Panc1 (cell line): ENCODE measurements around the gene FANCC. TPM values are rescaled to one million over a fixed set of nuclear protein-coding genes. Genes with fewer than 3 reads are reported as not detected.

Source experiments
- ATAC-seq: fragments of 200-7000 bp; cut with Tn5 transposase; 2 replicates; pipeline ENCODE4 v1.9.1; 2020; ENCODE audit warnings: mild to moderate bottlenecking, moderate library complexity
- BruUV-seq: library from RNA; stranded (reverse); fragments of 400-500 nt; replicated peaks from 2 replicates; lab custom pipeline; 2021; lab: Mats Ljungman, UMichigan
- CTCF ChIA-PET: fragments of 300-600 bp; sonication (Branson Sonifier 250); formaldehyde crosslinking; loops from one replicate; lab custom pipeline; 2022; ENCODE audit warnings: antibody characterized with exemption; lab: Charles Lee
- POLR2A ChIA-PET: fragments of 300-600 bp; sonication (Branson Sonifier 250); formaldehyde crosslinking; loops from one replicate; lab custom pipeline; 2022; ENCODE audit warnings: antibody characterized with exemption; lab: Charles Lee
- DNase-seq: peaks from one replicate; pipeline ENCODE4 v3.0.0-alpha.2; 2010; ENCODE audit warnings: low read depth, low spot score
- H3K27ac ChIP-seq: 2 replicates; pipeline ENCODE4 v1.5.1; 2011; ENCODE audit warnings: mild to moderate bottlenecking, low read length, inconsistent platforms
- H3K27me3 ChIP-seq: fragments of 200-500 bp; sonication (Bioruptor generic); 2 replicates; pipeline ENCODE4 v1.6.0; 2014; ENCODE audit warnings: low read length, inconsistent platforms; ENCODE audit not compliant: control insufficient read depth, insufficient read depth
- H3K36me3 ChIP-seq: fragments of 200-500 bp; sonication (Bioruptor generic); 2 replicates; pipeline ENCODE4 v1.5.1; 2014; ENCODE audit warnings: inconsistent platforms, mild to moderate bottlenecking, low read length, moderate library complexity; ENCODE audit not compliant: control insufficient read depth, insufficient read depth
- H3K4me1 ChIP-seq: 2 replicates; pipeline ENCODE4 v1.5.1; 2011; ENCODE audit warnings: inconsistent platforms, mild to moderate bottlenecking, low read length, moderate library complexity; ENCODE audit not compliant: control insufficient read depth, insufficient read depth
- H3K4me3 ChIP-seq, 2 experiments: 2 replicates each; pipeline ENCODE4 v1.5.1; 2011 to 2012; ENCODE audit warnings: low read depth in 2 of 2, low read length in 2 of 2, mild to moderate bottlenecking in 2 of 2, inconsistent platforms in 1 of 2, moderate library complexity in 1 of 2
- H3K9me3 ChIP-seq: fragments of 200-500 bp; sonication (Bioruptor generic); 2 replicates; pipeline ENCODE4 v1.5.1; 2014; ENCODE audit warnings: low read depth, mild to moderate bottlenecking, inconsistent platforms, low read length, moderate library complexity; ENCODE audit not compliant: control insufficient read depth, insufficient read depth
- POLR2AphosphoS5 ChIP-seq: IDR thresholded peaks from 2 replicates; pipeline ENCODE4 v1.6.1; 2012; ENCODE audit warnings: mild to moderate bottlenecking, low read depth, low read length, moderate library complexity
- SIN3A ChIP-seq: IDR thresholded peaks from 2 replicates; pipeline ENCODE4 v1.6.1; 2012; ENCODE audit warnings: low read depth, mild to moderate bottlenecking, low read length, moderate library complexity, borderline replicate concordance; ENCODE audit not compliant: insufficient read depth
- TCF7L2 ChIP-seq: IDR thresholded peaks from 2 replicates; pipeline ENCODE4 v1.6.1; 2011; ENCODE audit warnings: mild to moderate bottlenecking, low read depth, low read length, inconsistent platforms
- in situ Hi-C: cut with HindIII; loops from 2 replicates; pipeline ENCODE4 v1.10.0; 2016; ENCODE audit warnings: low sequenced_read_pairs, low pct_unique_long_range_greater_than_20kb
- intact Hi-C: fragments of 100-400 bp; cut with micrococcal nuclease; formaldehyde crosslinking; loops from one replicate; pipeline ENCODE4 v1.10.0; 2022; ENCODE audit not compliant: unreplicated experiment
- total RNA-seq: library from RNA; stranded (reverse); gene quantifications from one replicate; pipeline ENCODE4 v1.2.1, GENCODE V29; 2021; ENCODE audit not compliant: unreplicated experiment
- TF ChIP-seq, protein P1 (sequence below): fragments of 450-650 bp; IDR thresholded peaks from 2 replicates; pipeline ENCODE4 v1.5.1; 2017; ENCODE audit warnings: mild to moderate bottlenecking
- TF ChIP-seq, protein P2 (sequence below), 2 experiments: IDR thresholded peaks; 2 replicates each; pipeline ENCODE4 v1.6.1; 2011 to 2012; ENCODE audit warnings: low read depth in 2 of 2, control low read depth in 1 of 2, low read length in 1 of 2, mild to moderate bottlenecking in 1 of 2, moderate library complexity in 1 of 2; ENCODE audit not compliant: insufficient read depth in 1 of 2

Gene FANCC
- total RNA-seq, 1 experiment from 2014 or later = 17.8 TPM

DNA sequence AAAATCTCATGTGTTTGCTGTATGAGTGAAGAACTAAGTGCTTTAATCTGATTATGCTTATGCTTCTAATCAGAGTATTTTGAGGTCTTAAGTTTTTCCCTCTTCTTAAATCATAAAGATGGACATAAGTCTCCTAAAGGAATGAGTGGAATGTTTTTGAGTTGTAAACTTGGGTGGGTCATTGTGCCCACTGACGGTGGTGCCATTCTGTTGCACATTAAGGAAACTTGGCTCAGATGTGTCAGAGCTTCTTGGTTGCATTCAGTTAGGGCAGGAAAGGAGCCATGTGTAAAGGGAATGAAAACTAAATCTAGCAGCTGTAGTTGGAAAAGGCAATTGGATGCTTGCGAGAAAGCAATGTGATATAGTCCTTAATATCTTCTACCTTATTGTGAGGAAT, 256.6 kb downstream of the FANCC start:
- H3K27ac ChIP-seq = no peak overlapping the region
- in situ Hi-C loops = no loop called here
- H3K9me3 ChIP-seq = no peaks in the 10 kb centered on the region
- POLR2A ChIA-PET = no interaction called here
- CTCF ChIA-PET = no interaction called here
- intact Hi-C loops = no loop called here
- DNase-seq = no peak
- no peaks in the 10 kb centered on the region for H3K27me3 ChIP-seq
- no peak for ATAC-seq
- H3K4me1 ChIP-seq = peaks cover 23% of the 10 kb centered on the region
- H3K36me3 ChIP-seq = no peaks in the 10 kb centered on the region; the same call in 1 of the 2 replicates
- no peak overlapping the region for H3K4me3 ChIP-seq
- no TSS peak for BruUV-seq
- no peak for TF ChIP-seq POLR2AphosphoS5
- TF ChIP-seq, protein P1, sequence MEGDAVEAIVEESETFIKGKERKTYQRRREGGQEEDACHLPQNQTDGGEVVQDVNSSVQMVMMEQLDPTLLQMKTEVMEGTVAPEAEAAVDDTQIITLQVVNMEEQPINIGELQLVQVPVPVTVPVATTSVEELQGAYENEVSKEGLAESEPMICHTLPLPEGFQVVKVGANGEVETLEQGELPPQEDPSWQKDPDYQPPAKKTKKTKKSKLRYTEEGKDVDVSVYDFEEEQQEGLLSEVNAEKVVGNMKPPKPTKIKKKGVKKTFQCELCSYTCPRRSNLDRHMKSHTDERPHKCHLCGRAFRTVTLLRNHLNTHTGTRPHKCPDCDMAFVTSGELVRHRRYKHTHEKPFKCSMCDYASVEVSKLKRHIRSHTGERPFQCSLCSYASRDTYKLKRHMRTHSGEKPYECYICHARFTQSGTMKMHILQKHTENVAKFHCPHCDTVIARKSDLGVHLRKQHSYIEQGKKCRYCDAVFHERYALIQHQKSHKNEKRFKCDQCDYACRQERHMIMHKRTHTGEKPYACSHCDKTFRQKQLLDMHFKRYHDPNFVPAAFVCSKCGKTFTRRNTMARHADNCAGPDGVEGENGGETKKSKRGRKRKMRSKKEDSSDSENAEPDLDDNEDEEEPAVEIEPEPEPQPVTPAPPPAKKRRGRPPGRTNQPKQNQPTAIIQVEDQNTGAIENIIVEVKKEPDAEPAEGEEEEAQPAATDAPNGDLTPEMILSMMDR = no peak
- TF ChIP-seq, protein P2, sequence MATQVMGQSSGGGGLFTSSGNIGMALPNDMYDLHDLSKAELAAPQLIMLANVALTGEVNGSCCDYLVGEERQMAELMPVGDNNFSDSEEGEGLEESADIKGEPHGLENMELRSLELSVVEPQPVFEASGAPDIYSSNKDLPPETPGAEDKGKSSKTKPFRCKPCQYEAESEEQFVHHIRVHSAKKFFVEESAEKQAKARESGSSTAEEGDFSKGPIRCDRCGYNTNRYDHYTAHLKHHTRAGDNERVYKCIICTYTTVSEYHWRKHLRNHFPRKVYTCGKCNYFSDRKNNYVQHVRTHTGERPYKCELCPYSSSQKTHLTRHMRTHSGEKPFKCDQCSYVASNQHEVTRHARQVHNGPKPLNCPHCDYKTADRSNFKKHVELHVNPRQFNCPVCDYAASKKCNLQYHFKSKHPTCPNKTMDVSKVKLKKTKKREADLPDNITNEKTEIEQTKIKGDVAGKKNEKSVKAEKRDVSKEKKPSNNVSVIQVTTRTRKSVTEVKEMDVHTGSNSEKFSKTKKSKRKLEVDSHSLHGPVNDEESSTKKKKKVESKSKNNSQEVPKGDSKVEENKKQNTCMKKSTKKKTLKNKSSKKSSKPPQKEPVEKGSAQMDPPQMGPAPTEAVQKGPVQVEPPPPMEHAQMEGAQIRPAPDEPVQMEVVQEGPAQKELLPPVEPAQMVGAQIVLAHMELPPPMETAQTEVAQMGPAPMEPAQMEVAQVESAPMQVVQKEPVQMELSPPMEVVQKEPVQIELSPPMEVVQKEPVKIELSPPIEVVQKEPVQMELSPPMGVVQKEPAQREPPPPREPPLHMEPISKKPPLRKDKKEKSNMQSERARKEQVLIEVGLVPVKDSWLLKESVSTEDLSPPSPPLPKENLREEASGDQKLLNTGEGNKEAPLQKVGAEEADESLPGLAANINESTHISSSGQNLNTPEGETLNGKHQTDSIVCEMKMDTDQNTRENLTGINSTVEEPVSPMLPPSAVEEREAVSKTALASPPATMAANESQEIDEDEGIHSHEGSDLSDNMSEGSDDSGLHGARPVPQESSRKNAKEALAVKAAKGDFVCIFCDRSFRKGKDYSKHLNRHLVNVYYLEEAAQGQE (IDR thresholded peaks at IDR 0.05; ENCODE audit: insufficient read depth in 1 of 2, low read depth in 2 of 2, low read length in 1 of 2) = no peak
- TF ChIP-seq TCF7L2 = no peak
- no peak for TF ChIP-seq SIN3A

DNA sequence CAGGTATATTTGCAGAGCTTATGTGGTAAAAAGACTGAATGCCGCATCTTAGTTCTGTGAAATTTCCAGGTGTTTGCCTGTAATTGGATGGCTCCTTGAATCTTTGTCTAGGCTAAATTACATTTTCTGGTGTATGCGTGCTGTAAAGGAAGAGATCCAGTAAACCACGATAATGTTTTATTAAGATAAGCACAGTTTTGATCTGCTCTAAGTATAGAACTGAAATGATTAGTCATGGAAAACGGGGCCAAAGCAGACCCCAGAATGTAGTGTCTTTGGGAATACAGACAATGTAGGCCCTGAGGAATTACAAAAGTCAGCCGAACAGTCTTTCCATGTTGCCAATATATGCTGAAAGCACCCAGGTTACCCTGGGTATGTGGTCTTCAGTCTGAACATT, 257.3 kb downstream of the FANCC start:
- ATAC-seq (no peak), DNase-seq (no peak)
- no peaks in the 10 kb centered on the region for H3K27me3 ChIP-seq
- no peaks in the 10 kb centered on the region; the same call in 1 of the 2 replicates for H3K36me3 ChIP-seq
- H3K27ac ChIP-seq = no peak overlapping the region
- in situ Hi-C loops (no loop called here), intact Hi-C loops (no loop called here)
- H3K4me1 ChIP-seq = peaks cover 30% of the 10 kb centered on the region
- no TSS peak for BruUV-seq
- ChIA-PET CTCF (no interaction called here), POLR2A (no interaction called here)
- TF ChIP-seq SIN3A (no peak), POLR2AphosphoS5 (no peak), TCF7L2 (no peak)
- TF ChIP-seq, protein P1 = no peak
- TF ChIP-seq, protein P2 (IDR thresholded peaks at IDR 0.05; ENCODE audit: insufficient read depth in 1 of 2, low read depth in 2 of 2, low read length in 1 of 2) = no peak
- no peaks in the 10 kb centered on the region for H3K9me3 ChIP-seq
- H3K4me3 ChIP-seq = no peak overlapping the region
